Neural progenitor cell (in vitro differentiated cells): ENCODE results near the gene MUC3A. TPM values are rescaled to one million over a fixed set of nuclear protein-coding genes. Genes with fewer than 3 reads are reported as not detected.

ENCODE experiments used
- DNase-seq: peaks from one replicate; pipeline ENCODE4 v3.0.0-alpha.2; 2016; ENCODE audit warnings: low spot score
- H2AFZ ChIP-seq: fragments of 200-600 bp; sonication (generic); replicated peaks from 2 replicates; pipeline ENCODE4 v1.6.1; 2016; ENCODE audit warnings: antibody characterized with exemption
- H3F3A ChIP-seq: fragments of 200-600 bp; sonication (generic); 2 replicates; pipeline ENCODE4 v1.6.1; 2016; ENCODE audit warnings: antibody characterized with exemption, low read depth
- H3K27ac ChIP-seq: fragments of 200-600 bp; sonication (generic); 2 replicates; pipeline ENCODE4 v1.5.1; 2016; ENCODE audit warnings: mild to moderate bottlenecking
- H3K27me3 ChIP-seq: fragments of 200-600 bp; sonication (generic); 2 replicates; pipeline ENCODE4 v1.6.1; 2016; ENCODE audit warnings: mild to moderate bottlenecking, moderate library complexity
- H3K36me3 ChIP-seq: fragments of 200-600 bp; sonication (generic); 2 replicates; pipeline ENCODE4 v1.5.1; 2016
- H3K4me1 ChIP-seq: fragments of 200-600 bp; sonication (generic); 2 replicates; pipeline ENCODE4 v1.6.1; 2016; ENCODE audit warnings: mixed run types
- H3K4me2 ChIP-seq: fragments of 200-600 bp; sonication (generic); 2 replicates; pipeline ENCODE4 v1.6.1; 2016
- H3K4me3 ChIP-seq: fragments of 200-600 bp; sonication (generic); 2 replicates; pipeline ENCODE4 v1.5.1; 2016
- H3K79me2 ChIP-seq: fragments of 200-600 bp; sonication (generic); 2 replicates; pipeline ENCODE4 v1.6.1; 2016; ENCODE audit warnings: low read depth
- H3K9ac ChIP-seq: fragments of 200-600 bp; sonication (generic); 2 replicates; pipeline ENCODE4 v1.6.1; 2016
- H3K9me3 ChIP-seq: fragments of 200-600 bp; sonication (generic); 2 replicates; pipeline ENCODE4 v1.5.1; 2016; ENCODE audit warnings: low read depth
- H4K20me1 ChIP-seq: fragments of 200-600 bp; sonication (generic); 2 replicates; pipeline ENCODE4 v1.6.1; 2016; ENCODE audit warnings: low read depth
- H3K27ac Mint-ChIP-seq: 3 replicates; pipeline ENCODE4 v1.8.0; 2021; ENCODE audit warnings: mixed read lengths
- H3K27me3 Mint-ChIP-seq: 2 replicates; pipeline ENCODE4 v1.8.0; 2022; ENCODE audit warnings: low read depth, mild to moderate bottlenecking, inconsistent platforms, moderate library complexity, mixed read lengths; ENCODE audit not compliant: insufficient read depth
- H3K36me3 Mint-ChIP-seq: 3 replicates; pipeline ENCODE4 v1.8.0; 2021; ENCODE audit warnings: mixed read lengths
- H3K4me1 Mint-ChIP-seq: 3 replicates; pipeline ENCODE4 v1.8.0; 2021; ENCODE audit warnings: mixed read lengths
- H3K4me3 Mint-ChIP-seq: 3 replicates; pipeline ENCODE4 v1.8.0; 2021; ENCODE audit warnings: mild to moderate bottlenecking, moderate library complexity, mixed read lengths
- H3K9me3 Mint-ChIP-seq: 3 replicates; pipeline ENCODE4 v1.8.0; 2020; ENCODE audit warnings: mixed read lengths
- EZH2 ChIP-seq: fragments of 200-600 bp; sonication (generic); IDR thresholded peaks from 2 replicates; pipeline ENCODE4 v1.6.1; 2017; ENCODE audit warnings: antibody characterized with exemption, mild to moderate bottlenecking, moderate library complexity
- EZH2phosphoT487 ChIP-seq: fragments of 200-600 bp; sonication (generic); IDR thresholded peaks from 2 replicates; pipeline ENCODE4 v1.6.1; 2017; ENCODE audit warnings: antibody characterized with exemption
- total RNA-seq: library from RNA; depleted of rRNA; stranded (reverse); fragments of >200 nt; gene quantifications from 2 replicates; pipeline ENCODE4 v1.2.3, GENCODE V29; 2015; ENCODE audit warnings: low replicate concordance
- TF ChIP-seq, protein P1 (sequence below): fragments of 200-600 bp; sonication (generic); IDR thresholded peaks from 2 replicates; pipeline ENCODE4 v1.5.1; 2017; ENCODE audit warnings: antibody characterized with exemption, mild to moderate bottlenecking

The MUC3A gene
- total RNA-seq, 1 donor from 2014 or later: 0.80 TPM

DNA sequence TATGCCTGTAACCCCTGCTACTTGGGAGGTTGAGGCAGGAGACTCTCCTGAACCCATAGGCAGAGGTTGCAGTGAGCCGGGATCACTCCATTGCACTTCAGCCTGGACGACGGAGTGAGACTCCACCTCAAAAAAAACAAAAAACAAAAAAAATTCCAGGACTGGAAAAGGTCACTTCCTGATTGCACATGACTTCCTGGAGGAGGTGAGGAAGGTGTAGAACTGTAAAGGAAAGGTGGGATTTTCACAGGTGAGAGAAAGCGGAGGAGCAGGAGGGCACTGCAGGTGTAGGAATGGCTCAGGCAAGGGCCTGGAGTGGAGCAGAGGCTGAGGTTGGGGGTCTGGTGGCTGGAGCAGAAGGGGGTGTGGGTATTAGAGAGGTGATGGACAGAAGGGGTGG is 3.2 kb upstream of the MUC3A start:
- no peaks in the 10 kb centered on the region for H3K9me3 ChIP-seq
- H4K20me1 ChIP-seq: no peaks in the 10 kb centered on the region
- no peak overlapping the region for H3K4me3 ChIP-seq
- H3K27me3 Mint-ChIP-seq: peaks cover 8% of the 10 kb centered on the region
- no peak overlapping the region for H3K27ac ChIP-seq
- TF ChIP-seq EZH2 (no peak), EZH2phosphoT487 (no peak)
- TF ChIP-seq, protein P1, sequence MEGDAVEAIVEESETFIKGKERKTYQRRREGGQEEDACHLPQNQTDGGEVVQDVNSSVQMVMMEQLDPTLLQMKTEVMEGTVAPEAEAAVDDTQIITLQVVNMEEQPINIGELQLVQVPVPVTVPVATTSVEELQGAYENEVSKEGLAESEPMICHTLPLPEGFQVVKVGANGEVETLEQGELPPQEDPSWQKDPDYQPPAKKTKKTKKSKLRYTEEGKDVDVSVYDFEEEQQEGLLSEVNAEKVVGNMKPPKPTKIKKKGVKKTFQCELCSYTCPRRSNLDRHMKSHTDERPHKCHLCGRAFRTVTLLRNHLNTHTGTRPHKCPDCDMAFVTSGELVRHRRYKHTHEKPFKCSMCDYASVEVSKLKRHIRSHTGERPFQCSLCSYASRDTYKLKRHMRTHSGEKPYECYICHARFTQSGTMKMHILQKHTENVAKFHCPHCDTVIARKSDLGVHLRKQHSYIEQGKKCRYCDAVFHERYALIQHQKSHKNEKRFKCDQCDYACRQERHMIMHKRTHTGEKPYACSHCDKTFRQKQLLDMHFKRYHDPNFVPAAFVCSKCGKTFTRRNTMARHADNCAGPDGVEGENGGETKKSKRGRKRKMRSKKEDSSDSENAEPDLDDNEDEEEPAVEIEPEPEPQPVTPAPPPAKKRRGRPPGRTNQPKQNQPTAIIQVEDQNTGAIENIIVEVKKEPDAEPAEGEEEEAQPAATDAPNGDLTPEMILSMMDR: no peak
- no peaks in the 10 kb centered on the region for H3K36me3 ChIP-seq
- H2AFZ ChIP-seq: no peak overlapping the region
- H3K36me3 Mint-ChIP-seq: no peaks in the 10 kb centered on the region
- H3K4me2 ChIP-seq: no peak overlapping the region
- H3K9me3 Mint-ChIP-seq: peaks cover 5% of the 10 kb centered on the region
- peaks cover 11% of the 10 kb centered on the region for H3F3A ChIP-seq
- H3K4me1 ChIP-seq: peaks cover 18% of the 10 kb centered on the region
- peaks cover 10% of the 10 kb centered on the region for H3K4me1 Mint-ChIP-seq
- H3K4me3 Mint-ChIP-seq: no peak overlapping the region
- H3K79me2 ChIP-seq: no peaks in the 10 kb centered on the region
- no peak overlapping the region for H3K27ac Mint-ChIP-seq
- H3K9ac ChIP-seq: no peak overlapping the region
- no peak for DNase-seq
- H3K27me3 ChIP-seq: peaks cover 15% of the 10 kb centered on the region

- H3K4me3 Mint-ChIP-seq: no peak overlapping the region
- Histone ChIP-seq H3K4me1 (peaks cover 18% of the 10 kb centered on the region), H3K4me3 (no peak overlapping the region), H3K4me2 (no peak overlapping the region), H3K36me3 (no peaks in the 10 kb centered on the region), H4K20me1 (no peaks in the 10 kb centered on the region), H3K79me2 (no peaks in the 10 kb centered on the region), H3K9ac (no peak overlapping the region), H3K27me3 (peaks cover 15% of the 10 kb centered on the region), H3K9me3 (no peaks in the 10 kb centered on the region), H3K27ac (no peak overlapping the region), H2AFZ (no peak overlapping the region), H3F3A (peaks cover 19% of the 10 kb centered on the region)
- no peaks in the 10 kb centered on the region for H3K36me3 Mint-ChIP-seq
- H3K4me1 Mint-ChIP-seq: peaks cover 10% of the 10 kb centered on the region
- DNase-seq: no peak
- peaks cover 8% of the 10 kb centered on the region for H3K27me3 Mint-ChIP-seq
- H3K9me3 Mint-ChIP-seq: peaks cover 5% of the 10 kb centered on the region
- no peak overlapping the region for H3K27ac Mint-ChIP-seq
- TF ChIP-seq, protein P1: no peak
- TF ChIP-seq EZH2phosphoT487: no peak
- no peak for TF ChIP-seq EZH2
Measured at GRCh38 chr7:100946766-100947365, 2.5 kb upstream of the MUC3A start.

GRCh38 chr7:100947792-100948191 is 1.5 kb upstream of the MUC3A start:
- Histone ChIP-seq H3K4me2 (no peak overlapping the region), H3K36me3 (no peaks in the 10 kb centered on the region), H3K27ac (no peak overlapping the region), H3K4me3 (no peak overlapping the region), H3F3A (peaks cover 19% of the 10 kb centered on the region), H2AFZ (no peak overlapping the region), H3K27me3 (peaks cover 15% of the 10 kb centered on the region), H3K4me1 (peaks cover 18% of the 10 kb centered on the region), H3K9me3 (no peaks in the 10 kb centered on the region), H4K20me1 (no peaks in the 10 kb centered on the region), H3K79me2 (no peaks in the 10 kb centered on the region), H3K9ac (no peak overlapping the region)
- no peak overlapping the region for H3K27ac Mint-ChIP-seq
- TF ChIP-seq, protein P1: no peak
- TF ChIP-seq EZH2phosphoT487 (no peak), EZH2 (no peak)
- H3K9me3 Mint-ChIP-seq: peaks cover 5% of the 10 kb centered on the region
- DNase-seq: no peak
- no peak overlapping the region for H3K4me3 Mint-ChIP-seq
- H3K36me3 Mint-ChIP-seq: no peaks in the 10 kb centered on the region
- H3K4me1 Mint-ChIP-seq: peaks cover 10% of the 10 kb centered on the region
- peaks cover 6% of the 10 kb centered on the region for H3K27me3 Mint-ChIP-seq
